H9 (cell line): ENCODE measurements around the gene CHKB. TPM values are rescaled to one million over a fixed set of nuclear protein-coding genes. Genes with fewer than 3 reads are reported as not detected.

Source experiments
- DNase-seq: peaks from one replicate; pipeline ENCODE4 v3.0.0-alpha.2; 2017
- H2AFZ ChIP-seq: one replicate; pipeline ENCODE4 v1.6.1; 2013; ENCODE audit warnings: mild to moderate bottlenecking, low read length, control low read depth, moderate library complexity
- H2AK5ac ChIP-seq: 2 replicates; pipeline ENCODE4 v1.6.1; 2013; ENCODE audit warnings: low read length, control low read depth, mixed read lengths; ENCODE audit not compliant: insufficient read length
- H2BK120ac ChIP-seq: one replicate; pipeline ENCODE4 v1.6.1; 2013; ENCODE audit warnings: low read depth, mild to moderate bottlenecking, low read length, control low read depth, inconsistent platforms; ENCODE audit not compliant: poor library complexity, severe bottlenecking
- H2BK12ac ChIP-seq: 2 replicates; pipeline ENCODE4 v1.6.1; 2013; ENCODE audit warnings: low read length, control low read depth, mixed read lengths, low read depth; ENCODE audit not compliant: insufficient read length
- H2BK15ac ChIP-seq: 2 replicates; pipeline ENCODE4 v1.6.1; 2013; ENCODE audit warnings: low read depth, low read length, control low read depth
- H2BK20ac ChIP-seq: one replicate; pipeline ENCODE4 v1.6.1; 2013; ENCODE audit warnings: low read depth, mild to moderate bottlenecking, low read length, control low read depth, inconsistent platforms; ENCODE audit not compliant: poor library complexity, severe bottlenecking
- H2BK5ac ChIP-seq: 2 replicates; pipeline ENCODE4 v1.6.1; 2013; ENCODE audit warnings: low read length, control low read depth, mixed read lengths; ENCODE audit not compliant: insufficient read length
- H3K14ac ChIP-seq: 2 replicates; pipeline ENCODE4 v1.6.1; 2013; ENCODE audit warnings: low read length, control low read depth; ENCODE audit not compliant: insufficient read depth
- H3K18ac ChIP-seq: 2 replicates; pipeline ENCODE4 v1.6.1; 2013; ENCODE audit warnings: low read depth, mild to moderate bottlenecking, mixed read lengths, low read length, control low read depth; ENCODE audit not compliant: insufficient read length
- H3K23ac ChIP-seq: 2 replicates; pipeline ENCODE4 v1.6.1; 2013; ENCODE audit warnings: low read length, control low read depth, mixed read lengths, low read depth; ENCODE audit not compliant: insufficient read length
- H3K23me2 ChIP-seq: 2 replicates; pipeline ENCODE4 v1.6.1; 2013; ENCODE audit warnings: low read depth, mild to moderate bottlenecking, mixed read lengths, low read length, control low read depth; ENCODE audit not compliant: insufficient read length, poor library complexity, severe bottlenecking
- H3K27ac ChIP-seq: 2 replicates; pipeline ENCODE4 v1.5.1; 2013; ENCODE audit warnings: low read length, control low read depth, mixed read lengths, low read depth; ENCODE audit not compliant: insufficient read length
- H3K27me3 ChIP-seq: 2 replicates; pipeline ENCODE4 v1.6.1; 2013; ENCODE audit warnings: low read length, control low read depth, inconsistent platforms; ENCODE audit not compliant: insufficient read depth
- H3K4ac ChIP-seq: 2 replicates; pipeline ENCODE4 v1.6.1; 2013; ENCODE audit warnings: low read depth, mild to moderate bottlenecking, control low read depth, inconsistent platforms, low read length, moderate library complexity
- H3K4me1 ChIP-seq: 2 replicates; pipeline ENCODE4 v1.6.1; 2013; ENCODE audit warnings: low read length, control low read depth, inconsistent platforms; ENCODE audit not compliant: insufficient read depth
- H3K4me2 ChIP-seq: 2 replicates; pipeline ENCODE4 v1.6.1; 2013; ENCODE audit warnings: low read length, control low read depth, mixed read lengths; ENCODE audit not compliant: insufficient read length, insufficient read depth
- H3K56ac ChIP-seq: 2 replicates; pipeline ENCODE4 v1.6.1; 2013; ENCODE audit warnings: low read depth, mild to moderate bottlenecking, mixed read lengths, low read length, control low read depth; ENCODE audit not compliant: insufficient read length
- H3K79me1 ChIP-seq: 2 replicates; pipeline ENCODE4 v1.6.1; 2013; ENCODE audit warnings: low read depth, mild to moderate bottlenecking, moderate library complexity, low read length, control low read depth, inconsistent platforms; ENCODE audit not compliant: insufficient read depth, poor library complexity, severe bottlenecking
- H3K79me2 ChIP-seq: 2 replicates; pipeline ENCODE4 v1.6.1; 2013; ENCODE audit warnings: low read length, control low read depth, inconsistent platforms; ENCODE audit not compliant: insufficient read depth
- H3K9ac ChIP-seq: 2 replicates; pipeline ENCODE4 v1.6.1; 2013; ENCODE audit warnings: low read length, control low read depth, mixed read lengths; ENCODE audit not compliant: insufficient read length; ENCODE audit errors: extremely low read depth
- H3K9me3 ChIP-seq: one replicate; pipeline ENCODE4 v1.6.1; 2013; ENCODE audit warnings: low read depth, low read length, inconsistent platforms; ENCODE audit not compliant: control insufficient read depth
- H3T11ph ChIP-seq: one replicate; pipeline ENCODE4 v1.6.1; 2013; ENCODE audit warnings: mild to moderate bottlenecking, low read length, control low read depth, inconsistent platforms
- H4K20me1 ChIP-seq: one replicate; pipeline ENCODE4 v1.6.1; 2013; ENCODE audit not compliant: control insufficient read depth, insufficient read length, insufficient read depth
- H4K5ac ChIP-seq: 2 replicates; pipeline ENCODE4 v1.6.1; 2013; ENCODE audit warnings: low read depth, mild to moderate bottlenecking, mixed read lengths, low read length, control low read depth; ENCODE audit not compliant: insufficient read length
- H4K8ac ChIP-seq: replicated peaks from 2 replicates; pipeline ENCODE4 v1.6.1; 2013; ENCODE audit warnings: low read length, control low read depth, mixed read lengths, low read depth; ENCODE audit not compliant: insufficient read length
- H4K91ac ChIP-seq: 2 replicates; pipeline ENCODE4 v1.6.1; 2013; ENCODE audit warnings: low read depth, mild to moderate bottlenecking, moderate library complexity, mixed read lengths, low read length, control low read depth; ENCODE audit not compliant: insufficient read length
- H3K27ac Mint-ChIP-seq, 3 experiments: 2 replicates in 2 of 3; 3 replicates in 1 of 3; pipeline ENCODE4 v1.8.0; 2020 to 2021; ENCODE audit warnings: mixed read lengths in 3 of 3, mild to moderate bottlenecking in 1 of 3, moderate library complexity in 1 of 3
- H3K27me3 Mint-ChIP-seq: 2 replicates; pipeline ENCODE4 v1.8.0; 2021; ENCODE audit warnings: low read depth, mild to moderate bottlenecking, moderate library complexity, mixed read lengths
- H3K36me3 Mint-ChIP-seq, 3 experiments: 2 replicates in 2 of 3; 3 replicates in 1 of 3; pipeline ENCODE4 v1.8.0; 2020 to 2021; ENCODE audit warnings: low read depth in 3 of 3, mixed read lengths in 3 of 3; ENCODE audit not compliant: insufficient read depth in 1 of 3
- H3K4me1 Mint-ChIP-seq, 2 experiments: 2 replicates each; pipeline ENCODE4 v1.8.0; 2020; ENCODE audit warnings: mixed read lengths in 2 of 2
- H3K4me3 Mint-ChIP-seq, 2 experiments: 2 replicates in 1 of 2; 3 replicates in 1 of 2; pipeline ENCODE4 v1.8.0; 2020 to 2021; ENCODE audit warnings: mild to moderate bottlenecking in 2 of 2, mixed read lengths in 2 of 2, moderate library complexity in 1 of 2
- H3K9me3 Mint-ChIP-seq, 2 experiments: 2 replicates in 1 of 2; 3 replicates in 1 of 2; pipeline ENCODE4 v1.8.0; 2020; ENCODE audit warnings: mild to moderate bottlenecking in 2 of 2, mixed read lengths in 2 of 2, moderate library complexity in 1 of 2
- WGBS: extraction: QIAGEN DNeasy Blood & Tissue Kit; methylation state at CpG from one replicate; pipeline ENCODE4 v1.1.7; 2013; ENCODE audit warnings: missing lambda C conversion rate, low lambda C conversion rate, mixed read lengths; ENCODE audit not compliant: insufficient read length; ENCODE audit errors: extremely low coverage; 5-methylcytosine and 5-hydroxymethylcytosine counted together
- total RNA-seq: library from RNA; stranded (reverse); gene quantifications from 2 replicates; pipeline ENCODE4 v1.2.1, GENCODE V29; 2021
- TF ChIP-seq, protein P1 (sequence below): fragments of 200-600 bp; sonication (generic); conservative IDR thresholded peaks from 3 replicates; pipeline ENCODE4 v1.8.0; 2021; ENCODE audit warnings: antibody characterized with exemption, mild to moderate bottlenecking

The CHKB gene
- total RNA-seq, 1 experiment from 2014 or later: 64.9 TPM

DNA sequence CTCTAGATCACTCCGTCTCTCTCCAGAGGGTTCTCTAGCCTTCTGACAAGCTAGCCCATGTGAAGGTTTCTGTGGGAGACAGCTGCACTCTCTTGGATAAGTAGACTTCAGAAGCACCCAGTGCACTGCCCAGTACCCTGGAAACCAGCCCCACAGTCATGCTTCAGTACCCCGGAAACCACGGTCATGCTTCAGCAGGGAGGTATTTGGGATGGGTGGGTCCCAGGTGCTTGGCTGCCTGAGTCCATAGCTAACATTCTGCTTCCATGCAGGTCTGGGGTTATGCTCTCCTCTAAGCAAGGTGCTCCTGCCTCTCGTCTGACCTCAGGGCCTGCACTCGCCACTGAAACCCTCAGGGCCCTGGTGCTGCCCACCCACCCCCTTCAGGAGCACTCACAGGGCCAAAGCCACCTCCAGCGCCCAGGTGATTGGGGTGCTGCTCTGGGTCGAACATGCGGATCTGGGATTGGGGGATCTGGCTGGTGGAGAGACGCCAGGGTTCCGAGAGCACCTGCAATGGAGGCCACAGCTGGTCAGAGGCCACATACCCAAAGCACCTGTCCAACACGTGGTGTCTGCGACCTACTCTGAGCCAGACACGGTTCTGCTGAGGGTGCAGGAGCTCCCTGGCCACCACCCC is 12.6 kb downstream of the CHKB start:
- Mint-ChIP-seq H3K27me3 (no peaks in the 10 kb centered on the region; the same call in none of the 2 replicates), H3K36me3 (peaks cover 13 to 64% (median 57%) of the 10 kb centered on the region in 3 experiments; a peak in 6 of 7 replicates), H3K4me1 (no peaks in the 10 kb centered on the region), H3K4me3 (no peak overlapping the region), H3K9me3 (no peaks in the 10 kb centered on the region), H3K27ac (no peak overlapping the region)
- no peak overlapping the region for H2AFZ ChIP-seq
- H3K9me3 ChIP-seq: no peaks in the 10 kb centered on the region
- no peak overlapping the region for H3K4ac ChIP-seq
- H3K4me1 ChIP-seq: no peaks in the 10 kb centered on the region
- no peak overlapping the region for H3K14ac ChIP-seq
- no peaks in the 10 kb centered on the region for H3K27me3 ChIP-seq
- H3K4me2 ChIP-seq: no peak overlapping the region
- TF ChIP-seq, protein P1, sequence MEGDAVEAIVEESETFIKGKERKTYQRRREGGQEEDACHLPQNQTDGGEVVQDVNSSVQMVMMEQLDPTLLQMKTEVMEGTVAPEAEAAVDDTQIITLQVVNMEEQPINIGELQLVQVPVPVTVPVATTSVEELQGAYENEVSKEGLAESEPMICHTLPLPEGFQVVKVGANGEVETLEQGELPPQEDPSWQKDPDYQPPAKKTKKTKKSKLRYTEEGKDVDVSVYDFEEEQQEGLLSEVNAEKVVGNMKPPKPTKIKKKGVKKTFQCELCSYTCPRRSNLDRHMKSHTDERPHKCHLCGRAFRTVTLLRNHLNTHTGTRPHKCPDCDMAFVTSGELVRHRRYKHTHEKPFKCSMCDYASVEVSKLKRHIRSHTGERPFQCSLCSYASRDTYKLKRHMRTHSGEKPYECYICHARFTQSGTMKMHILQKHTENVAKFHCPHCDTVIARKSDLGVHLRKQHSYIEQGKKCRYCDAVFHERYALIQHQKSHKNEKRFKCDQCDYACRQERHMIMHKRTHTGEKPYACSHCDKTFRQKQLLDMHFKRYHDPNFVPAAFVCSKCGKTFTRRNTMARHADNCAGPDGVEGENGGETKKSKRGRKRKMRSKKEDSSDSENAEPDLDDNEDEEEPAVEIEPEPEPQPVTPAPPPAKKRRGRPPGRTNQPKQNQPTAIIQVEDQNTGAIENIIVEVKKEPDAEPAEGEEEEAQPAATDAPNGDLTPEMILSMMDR: no peak
- H3K9ac ChIP-seq: no peak overlapping the region
- no peak overlapping the region for H3T11ph ChIP-seq
- H3K79me1 ChIP-seq: no peaks in the 10 kb centered on the region
- H3K18ac ChIP-seq: no peak overlapping the region
- no peak overlapping the region for H2BK5ac ChIP-seq
- DNase-seq: no peak
- no peak overlapping the region for H2BK12ac ChIP-seq
- H3K23me2 ChIP-seq: no peaks in the 10 kb centered on the region
- no peak overlapping the region for H2BK120ac ChIP-seq
- no peaks in the 10 kb centered on the region for H3K79me2 ChIP-seq
- no peak overlapping the region for H4K8ac ChIP-seq
- no peak overlapping the region for H4K91ac ChIP-seq
- no peak overlapping the region for H3K23ac ChIP-seq
- WGBS: no CpG with 5 or more reads among the region's 13 CpGs
- no peak overlapping the region for H2AK5ac ChIP-seq
- no peak overlapping the region for H4K5ac ChIP-seq
- no peak overlapping the region for H2BK20ac ChIP-seq
- H2BK15ac ChIP-seq: no peak overlapping the region
- H4K20me1 ChIP-seq: no peaks in the 10 kb centered on the region
- no peak overlapping the region for H3K27ac ChIP-seq
- H3K56ac ChIP-seq: no peak overlapping the region
